BJ (cell line): Measurements from ENCODE around the gene XRCC6. TPM values are rescaled to one million over a fixed set of nuclear protein-coding genes. Genes with fewer than 3 reads are reported as not detected.

Experiments
- CTCF ChIA-PET: fragments of 350-600 bp; formaldehyde crosslinking; extraction: SDS; loops from one replicate; lab custom pipeline; 2021; ENCODE audit warnings: antibody characterized with exemption, inconsistent platforms; lab: Yijun Ruan, JAX
- POLR2A ChIA-PET: fragments of 300-600 bp; sonication (Branson Sonifier 250); formaldehyde crosslinking; extraction: SDS; loops from one replicate; lab custom pipeline; 2021; ENCODE audit warnings: antibody characterized with exemption; lab: Charles Lee
- DNase-seq: peaks from one replicate; pipeline ENCODE4 v3.0.0-alpha.2; 2011; ENCODE audit warnings: low read depth
- H3K27me3 ChIP-seq: 2 replicates; pipeline ENCODE4 v1.6.0; 2011; ENCODE audit warnings: low read length; ENCODE audit not compliant: control insufficient read depth, insufficient read depth
- H3K36me3 ChIP-seq: 2 replicates; pipeline ENCODE4 v1.5.1; 2011; ENCODE audit warnings: low read length; ENCODE audit not compliant: control insufficient read depth, insufficient read depth
- H3K4me3 ChIP-seq: 2 replicates; pipeline ENCODE4 v1.5.1; 2011; ENCODE audit warnings: low read depth, mild to moderate bottlenecking, control low read depth, low read length
- polyA plus RNA-seq: library from polyadenylated mRNA; depleted of rRNA; stranded (reverse); fragments of >200 nt; gene quantifications from 2 replicates; pipeline ENCODE4 v1.2.3, GENCODE V29; 2011
- TF ChIP-seq, protein P1 (sequence below): IDR thresholded peaks from 2 replicates; pipeline ENCODE4 v1.5.1; 2011; ENCODE audit warnings: low read depth, mild to moderate bottlenecking, control low read depth, inconsistent platforms, low read length, moderate library complexity; ENCODE audit not compliant: insufficient read depth

The XRCC6 gene
- polyA plus RNA-seq, 1 experiment = 105 TPM

DNA sequence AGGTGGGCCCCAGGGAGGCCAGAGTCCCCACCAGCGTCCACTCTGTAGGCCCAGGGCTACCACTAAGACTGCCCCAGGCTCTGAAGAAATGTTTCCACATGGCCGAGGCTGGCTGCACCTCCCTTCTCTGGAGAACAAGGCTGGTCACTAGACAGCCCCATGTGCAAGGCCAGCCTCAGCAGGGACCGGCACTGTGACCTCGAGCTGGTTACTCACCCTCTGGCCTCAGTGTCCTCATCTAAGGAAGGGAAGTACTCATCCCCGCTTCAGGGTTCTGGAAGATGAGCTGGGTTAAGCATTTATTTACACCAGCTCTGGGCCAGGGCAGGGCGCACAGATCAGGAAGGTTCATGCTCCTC, 41.1 kb upstream of the XRCC6 start:
- Histone ChIP-seq H3K4me3 (no peak overlapping the region), H3K36me3 (peaks cover 40% of the 10 kb centered on the region), H3K27me3 (no peaks in the 10 kb centered on the region)
- POLR2A ChIA-PET = no interaction called here
- no peak for DNase-seq
- TF ChIP-seq, protein P1, sequence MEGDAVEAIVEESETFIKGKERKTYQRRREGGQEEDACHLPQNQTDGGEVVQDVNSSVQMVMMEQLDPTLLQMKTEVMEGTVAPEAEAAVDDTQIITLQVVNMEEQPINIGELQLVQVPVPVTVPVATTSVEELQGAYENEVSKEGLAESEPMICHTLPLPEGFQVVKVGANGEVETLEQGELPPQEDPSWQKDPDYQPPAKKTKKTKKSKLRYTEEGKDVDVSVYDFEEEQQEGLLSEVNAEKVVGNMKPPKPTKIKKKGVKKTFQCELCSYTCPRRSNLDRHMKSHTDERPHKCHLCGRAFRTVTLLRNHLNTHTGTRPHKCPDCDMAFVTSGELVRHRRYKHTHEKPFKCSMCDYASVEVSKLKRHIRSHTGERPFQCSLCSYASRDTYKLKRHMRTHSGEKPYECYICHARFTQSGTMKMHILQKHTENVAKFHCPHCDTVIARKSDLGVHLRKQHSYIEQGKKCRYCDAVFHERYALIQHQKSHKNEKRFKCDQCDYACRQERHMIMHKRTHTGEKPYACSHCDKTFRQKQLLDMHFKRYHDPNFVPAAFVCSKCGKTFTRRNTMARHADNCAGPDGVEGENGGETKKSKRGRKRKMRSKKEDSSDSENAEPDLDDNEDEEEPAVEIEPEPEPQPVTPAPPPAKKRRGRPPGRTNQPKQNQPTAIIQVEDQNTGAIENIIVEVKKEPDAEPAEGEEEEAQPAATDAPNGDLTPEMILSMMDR = no peak
- CTCF ChIA-PET = interaction anchor here (1.3 to 2.0 kb wide), 2 partner anchors 19 to 54 kb away, joined by 3 to 5 read pairs; no protein-coding TSS in a partner anchor

GRCh38 chr22:41582694-41583093, 38.4 kb upstream of the XRCC6 start:
- Histone ChIP-seq H3K27me3 (no peaks in the 10 kb centered on the region), H3K4me3 (no peak overlapping the region), H3K36me3 (peaks cover 30% of the 10 kb centered on the region)
- TF ChIP-seq, protein P1 = no peak
- DNase-seq = no peak
- ChIA-PET POLR2A (no interaction called here), CTCF (interaction anchor here (0.7 to 1.3 kb wide), 3 partner anchors 10 to 70 kb away, joined by 3 read pairs; no protein-coding TSS in a partner anchor)

- TF ChIP-seq, protein P1 = no peak
- DNase-seq = no peak
- Histone ChIP-seq H3K4me3 (no peak overlapping the region), H3K27me3 (no peaks in the 10 kb centered on the region), H3K36me3 (peaks cover 18% of the 10 kb centered on the region)
- ChIA-PET POLR2A (no interaction called here), CTCF (interaction anchor here (1.0 kb wide), 1 partner anchor 12 kb away, joined by 3 read pairs; no protein-coding TSS in a partner anchor)
Measured at GRCh38 chr22:41584881-41585280, 36.2 kb upstream of the XRCC6 start.

GRCh38 chr22:41585898-41586297, 35.2 kb upstream of the XRCC6 start:
- TF ChIP-seq, protein P1 = no peak
- ChIA-PET CTCF (interaction anchor here (0.9 to 1.1 kb wide), 2 partner anchors 26 to 42 kb away, joined by 3 to 4 read pairs; partner anchors contain the start of genes CSDC2 and POLR3H), POLR2A (no interaction called here)
- Histone ChIP-seq H3K4me3 (no peak overlapping the region), H3K27me3 (no peaks in the 10 kb centered on the region), H3K36me3 (peaks cover 14% of the 10 kb centered on the region)
- no peak for DNase-seq

- TF ChIP-seq, protein P1 = no peak
- Histone ChIP-seq H3K36me3 (peaks cover 14% of the 10 kb centered on the region), H3K27me3 (no peaks in the 10 kb centered on the region), H3K4me3 (no peak overlapping the region)
- DNase-seq = no peak
- ChIA-PET CTCF (interaction anchor here (0.6 kb wide), 1 partner anchor 30 kb away, joined by 3 read pairs; no protein-coding TSS in a partner anchor), POLR2A (no interaction called here)
Measured at GRCh38 chr22:41587347-41587723, 33.8 kb upstream of the XRCC6 start.
